GM08714 (cell line): Measurements from ENCODE around the gene APC.

Experiments used
- H3K4me3 ChIP-seq: fragments of 200-500 bp; sonication (Bioruptor generic); 2 replicates; pipeline ENCODE4 v1.5.1; 2014; ENCODE audit warnings: mild to moderate bottlenecking, low read length, inconsistent platforms
- ZNF274 ChIP-seq: IDR thresholded peaks from 2 replicates; pipeline ENCODE4 v1.6.1; 2012; ENCODE audit warnings: mild to moderate bottlenecking, low read depth, low read length

Gene APC

DNA sequence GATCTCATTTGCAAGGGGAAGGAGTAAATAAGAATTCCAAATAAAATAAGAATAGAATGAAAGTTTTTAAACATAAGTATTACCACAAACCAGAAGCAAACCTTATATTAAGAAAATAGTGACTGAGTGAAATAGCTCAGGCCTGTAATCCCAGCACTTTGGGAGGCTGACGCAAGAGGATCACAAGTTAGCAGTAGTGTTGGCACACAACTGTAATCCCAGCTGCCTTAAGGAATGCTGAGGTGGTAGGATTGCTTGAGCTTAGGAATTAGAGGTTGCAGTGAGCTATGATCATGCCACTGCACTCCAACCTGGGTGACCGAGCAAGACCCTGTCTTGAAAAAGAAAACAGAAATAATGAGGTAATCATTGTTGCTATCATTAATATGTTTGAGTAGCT, 47.0 kb downstream of the APC start:
- no peak overlapping the region for H3K4me3 ChIP-seq
- no peak for TF ChIP-seq ZNF274

- H3K4me3 ChIP-seq, result no peak overlapping the region
- TF ChIP-seq ZNF274, result no peak
Observed at GRCh38 chr5:112787261-112787660, 49.6 kb downstream of the APC start.

DNA sequence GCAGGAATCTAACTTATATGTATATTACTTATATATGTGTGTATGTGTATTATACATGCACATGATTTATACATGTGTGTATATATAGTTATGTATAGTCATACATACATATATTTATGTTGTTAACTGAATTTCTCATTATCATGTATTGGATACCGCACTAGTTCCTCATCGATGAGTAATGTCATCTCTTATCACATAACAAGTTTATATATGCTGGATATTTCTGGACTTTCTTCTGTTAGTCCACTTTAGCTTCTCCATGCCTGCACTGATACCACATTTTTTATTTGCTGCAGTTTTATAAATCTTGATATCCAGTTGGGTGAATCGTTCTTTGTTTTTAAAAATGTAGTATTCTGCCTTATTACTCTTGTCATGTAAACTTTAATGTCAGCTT, 50.2 kb downstream of the APC start:
- no peak overlapping the region for H3K4me3 ChIP-seq
- no peak for TF ChIP-seq ZNF274

DNA sequence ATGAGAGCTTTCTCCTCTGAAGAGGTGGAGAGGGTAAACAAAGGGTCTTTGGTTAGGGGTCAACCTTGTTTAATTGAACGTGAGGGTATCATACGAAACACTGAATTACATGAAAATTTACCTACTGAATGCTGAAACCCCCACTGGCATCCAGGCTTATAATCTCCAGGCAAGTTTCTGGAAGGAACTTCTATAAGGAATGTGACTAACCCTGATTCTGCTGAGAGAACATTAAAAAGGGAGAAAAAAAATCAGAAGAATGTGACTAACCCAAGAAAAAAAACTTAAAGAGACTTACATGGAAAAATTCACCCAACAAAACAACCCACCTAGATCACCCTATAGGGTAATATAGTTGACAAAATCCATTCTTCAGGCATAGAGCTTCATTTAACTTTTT, 55.5 kb downstream of the APC start:
- no peak for TF ChIP-seq ZNF274

DNA sequence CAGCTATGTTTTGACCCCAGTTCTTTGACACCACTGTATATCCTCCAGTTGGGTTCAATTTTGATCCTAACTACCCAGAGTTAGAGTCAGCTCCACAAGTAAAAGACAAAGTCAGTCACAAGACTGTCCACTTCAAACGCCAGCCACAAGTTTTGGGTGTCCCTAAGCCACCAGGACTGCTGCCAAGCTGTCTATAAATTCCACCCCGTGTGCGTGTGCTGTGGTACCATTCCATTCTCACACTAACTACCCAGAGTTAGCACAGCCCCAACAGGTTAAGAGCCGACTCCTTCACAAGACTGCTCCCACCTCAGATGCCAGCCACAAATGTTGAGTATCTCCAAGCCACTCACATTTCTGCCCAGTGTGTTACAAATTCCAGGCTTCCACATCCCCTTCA, 56.7 kb downstream of the APC start:
- no peak for TF ChIP-seq ZNF274
- no peak overlapping the region for H3K4me3 ChIP-seq

More for the DNA sequence above, 55.5 kb downstream of the APC start:
- H3K4me3 ChIP-seq, result no peak overlapping the region

- no peak overlapping the region for H3K4me3 ChIP-seq
- no peak for TF ChIP-seq ZNF274
Observed at GRCh38 chr5:112795342-112795741, 57.7 kb downstream of the APC start.

DNA sequence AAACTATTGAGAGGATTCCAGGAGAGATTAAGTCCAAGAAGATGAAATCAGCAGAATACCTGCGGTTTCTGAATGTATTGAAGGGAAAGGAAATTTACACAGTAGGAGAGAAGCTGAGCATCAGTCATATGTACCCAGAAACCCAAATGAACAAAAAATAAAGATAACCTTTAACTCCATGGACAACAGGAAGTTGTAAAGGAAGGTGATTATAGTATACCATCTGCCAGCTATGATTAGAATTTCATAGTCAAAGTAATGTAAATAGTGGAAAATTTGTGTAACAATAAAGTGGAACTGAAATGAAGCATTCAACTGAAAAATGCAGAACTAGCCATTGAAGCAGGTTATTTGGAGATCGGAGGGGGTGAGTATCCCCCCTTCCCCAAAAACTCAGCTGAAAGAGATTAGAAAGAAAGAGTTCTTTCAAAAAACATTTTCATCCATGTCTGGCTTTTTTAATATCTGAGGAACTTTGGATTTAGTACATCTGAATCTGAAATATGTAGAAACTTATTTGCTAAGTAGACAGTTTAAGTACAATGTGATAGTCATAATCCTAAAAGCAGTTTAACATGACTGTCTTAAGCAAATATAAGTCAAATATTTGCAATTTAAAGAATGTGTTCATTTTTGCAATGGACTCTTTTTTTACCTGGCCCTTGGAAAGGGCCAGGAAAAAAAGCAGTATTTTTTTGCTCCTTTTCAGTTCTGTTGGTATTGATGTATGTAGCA, 58.4 kb downstream of the APC start:
- H3K4me3 ChIP-seq, result no peak overlapping the region
- TF ChIP-seq ZNF274, result no peak

- no peak for TF ChIP-seq ZNF274
Observed at GRCh38 chr5:112799661-112800060, 62.0 kb downstream of the APC start.

GRCh38 chr5:112800891-112801290, 63.2 kb downstream of the APC start:
- no peak overlapping the region for H3K4me3 ChIP-seq
- TF ChIP-seq ZNF274, result no peak

More at GRCh38 chr5:112799661-112800060, 62.0 kb downstream of the APC start:
- no peak overlapping the region for H3K4me3 ChIP-seq

- TF ChIP-seq ZNF274, result no peak
- H3K4me3 ChIP-seq, result no peak overlapping the region
Observed at GRCh38 chr5:112811023-112811422, 73.3 kb downstream of the APC start.

DNA sequence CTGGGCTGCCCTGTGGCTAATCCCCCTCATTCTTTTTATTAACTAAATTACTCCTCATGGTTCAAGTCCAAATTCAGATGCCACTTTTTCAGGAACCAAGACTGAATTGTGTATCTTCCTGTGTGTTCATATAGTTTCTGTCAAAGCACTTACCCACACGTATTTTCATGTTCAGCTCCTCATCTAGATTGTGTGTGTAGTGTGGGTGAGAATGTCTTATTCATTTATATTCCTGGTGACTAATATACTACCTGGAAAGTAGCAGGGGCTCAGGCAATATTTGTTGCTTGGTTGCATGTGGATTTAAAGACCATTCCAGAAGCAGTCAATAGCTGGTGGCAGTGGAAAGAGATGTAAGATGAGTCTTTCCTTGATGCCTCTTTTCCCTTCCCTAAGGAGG, 74.9 kb downstream of the APC start:
- H3K4me3 ChIP-seq, result no peak overlapping the region
- TF ChIP-seq ZNF274, result no peak

DNA sequence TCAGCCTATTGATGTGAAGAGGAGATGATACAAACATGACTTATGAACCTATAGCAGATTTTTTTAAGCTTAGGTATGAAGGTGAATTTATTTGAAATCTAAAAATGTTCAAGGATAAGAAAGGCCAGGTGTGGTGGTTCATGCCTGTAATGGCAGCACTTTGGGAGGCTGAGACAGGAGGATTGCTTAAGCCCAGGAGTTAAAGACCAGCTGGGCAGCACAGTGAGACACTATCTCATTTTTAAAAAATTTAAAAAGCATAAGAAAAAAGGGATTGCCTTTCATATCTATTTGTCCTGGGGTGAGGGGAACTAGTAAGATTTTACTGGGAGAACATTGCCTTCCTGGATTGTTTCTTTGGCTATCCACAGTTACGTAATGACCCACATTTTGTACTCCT, 82.6 kb downstream of the APC start:
- no peak overlapping the region for H3K4me3 ChIP-seq
- TF ChIP-seq ZNF274, result no peak

- TF ChIP-seq ZNF274, result no peak
Observed at GRCh38 chr5:112822456-112822855, 84.8 kb downstream of the APC start.

DNA sequence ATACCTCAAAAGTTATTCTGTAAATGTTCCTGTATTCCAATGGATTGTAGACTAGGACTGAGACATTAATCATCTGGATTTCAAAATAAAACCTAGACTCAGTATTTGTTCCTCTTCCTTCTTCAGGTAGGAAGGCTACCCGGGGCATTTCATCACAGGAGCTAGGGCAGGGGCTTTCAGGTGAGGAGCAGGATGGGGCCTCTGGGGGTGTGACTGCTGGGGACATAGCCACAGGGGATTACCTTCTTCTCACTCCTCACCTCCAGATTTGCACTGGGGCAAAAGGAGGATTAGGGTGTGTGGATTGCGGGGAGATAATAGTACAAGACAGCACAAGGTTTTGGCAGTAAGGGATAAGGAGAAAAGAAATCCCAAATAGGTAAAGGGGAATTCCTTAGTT, 85.5 kb downstream of the APC start:
- no peak overlapping the region for H3K4me3 ChIP-seq
- TF ChIP-seq ZNF274, result no peak

More at GRCh38 chr5:112822456-112822855, 84.8 kb downstream of the APC start:
- no peak overlapping the region for H3K4me3 ChIP-seq

- H3K4me3 ChIP-seq, result no peak overlapping the region
- TF ChIP-seq ZNF274, result no peak
Observed at GRCh38 chr5:112823656-112824055, 86.0 kb downstream of the APC start.

- H3K4me3 ChIP-seq, result no peak overlapping the region
- no peak for TF ChIP-seq ZNF274
Observed at GRCh38 chr5:112824197-112824596, 86.5 kb downstream of the APC start.
